HG03103 (cell line): ENCODE data around the gene CNEP1R1.

Experiments
- ATAC-seq: cut with Tn5 transposase; IDR thresholded peaks from one replicate; pipeline ENCODE4 v1.9.1; 2021; ENCODE audit warnings: low read depth; ENCODE audit not compliant: unreplicated experiment

Gene CNEP1R1

DNA sequence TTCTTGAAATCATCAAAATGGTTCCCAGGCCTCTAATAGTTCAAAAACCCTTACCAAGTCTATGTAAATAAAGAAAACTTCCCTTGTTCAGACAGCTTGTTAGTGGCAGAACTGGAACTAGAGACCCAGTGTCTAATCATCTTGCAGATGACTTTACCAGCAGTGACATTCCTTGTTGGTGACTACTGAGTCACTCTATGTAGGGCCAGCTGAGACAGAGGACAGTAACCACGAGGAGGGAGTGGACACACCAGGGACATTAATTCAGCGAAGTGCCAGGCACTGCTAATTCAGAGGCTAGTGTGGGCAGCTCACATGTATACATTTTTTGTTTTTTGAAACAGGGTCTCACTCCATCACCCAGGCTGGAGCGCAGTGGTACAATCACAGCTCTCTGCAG is 34.6 kb downstream of the CNEP1R1 start:
- no peak for ATAC-seq

DNA sequence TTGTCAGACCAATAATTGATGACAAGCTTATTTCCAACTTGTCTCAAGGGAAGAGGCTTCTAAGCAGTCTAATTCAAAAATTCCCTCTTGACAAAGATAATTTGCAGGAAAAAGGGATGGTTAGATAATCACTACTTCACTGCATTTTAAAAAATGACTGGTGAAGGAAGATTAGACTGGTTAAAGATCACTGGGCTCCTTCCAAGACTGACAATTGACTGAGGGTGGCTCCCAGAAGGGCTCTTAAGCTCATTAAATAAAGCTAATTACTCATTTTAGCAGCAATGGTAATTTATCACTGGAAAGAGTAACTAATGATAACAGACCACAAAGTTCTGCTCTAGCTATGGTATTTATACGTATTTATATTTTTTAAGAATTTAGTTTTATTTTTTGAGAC is 36.3 kb downstream of the CNEP1R1 start:
- no peak for ATAC-seq

DNA sequence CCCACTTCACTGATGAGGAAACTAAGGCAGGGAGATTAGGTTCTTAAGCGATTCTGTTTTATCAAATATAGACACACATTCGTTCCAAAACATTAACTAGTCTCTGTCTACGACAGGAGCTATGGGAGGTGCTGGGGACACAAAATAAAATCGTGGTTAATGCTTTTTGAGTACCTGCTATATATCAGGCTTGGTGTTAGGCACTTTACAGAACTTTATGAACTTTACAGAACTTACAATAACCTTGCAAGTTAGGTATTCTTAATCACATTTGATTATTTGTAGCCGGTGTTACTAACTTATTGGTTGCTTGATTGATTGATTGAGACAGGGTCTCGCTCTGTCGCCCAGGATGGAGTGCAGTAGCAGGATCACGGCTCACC is 40.2 kb downstream of the CNEP1R1 start:
- ATAC-seq = no peak

DNA sequence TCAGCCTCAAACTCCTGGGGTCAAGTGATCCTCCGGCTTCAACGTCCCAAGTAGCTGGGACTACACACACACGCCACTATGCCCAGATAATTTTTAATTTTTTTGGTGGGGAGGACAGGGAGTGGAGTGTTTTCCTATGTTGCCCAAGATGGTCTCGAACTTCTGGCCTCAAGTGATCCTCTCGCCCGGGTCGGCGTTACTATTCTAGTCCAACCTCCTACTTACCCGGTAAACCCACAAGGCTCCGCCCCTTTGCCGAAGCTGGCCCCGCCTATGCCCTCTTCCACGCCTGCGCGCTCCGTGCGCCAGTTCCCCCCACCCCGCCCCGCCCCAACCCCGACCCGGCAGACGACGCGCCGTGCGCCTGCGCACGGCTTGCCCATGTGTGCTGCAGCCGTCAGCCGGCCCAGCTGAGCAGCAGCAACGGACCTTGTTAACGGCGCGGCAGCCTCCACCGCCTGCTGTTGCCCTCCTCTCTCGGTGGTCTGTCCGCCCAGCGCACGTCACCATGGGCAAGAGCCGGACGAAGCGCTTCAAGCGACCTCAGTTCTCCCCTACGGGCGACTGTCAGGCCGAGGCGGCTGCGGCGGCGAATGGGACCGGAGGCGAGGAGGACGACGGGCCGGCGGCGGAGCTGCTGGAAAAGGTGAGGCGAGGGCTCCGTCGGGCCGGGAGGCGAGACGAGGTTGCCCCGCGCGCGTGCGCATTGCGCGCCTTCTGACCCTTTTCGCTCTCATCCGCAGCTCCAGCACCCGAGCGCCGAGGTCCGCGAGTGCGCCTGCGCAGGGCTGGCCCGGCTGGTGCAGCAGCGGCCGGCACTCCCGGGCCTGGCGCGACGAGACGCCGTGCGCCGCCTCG is 40.8 kb downstream of the CNEP1R1 start, which contains the start of gene HEATR3:
Gene HEATR3 (plus strand): TSS at position 347 of the 858 bp plus-strand sequence. CDS start 162 bp downstream, at position 509.
- peak; percentile 66 for ATAC-seq

DNA sequence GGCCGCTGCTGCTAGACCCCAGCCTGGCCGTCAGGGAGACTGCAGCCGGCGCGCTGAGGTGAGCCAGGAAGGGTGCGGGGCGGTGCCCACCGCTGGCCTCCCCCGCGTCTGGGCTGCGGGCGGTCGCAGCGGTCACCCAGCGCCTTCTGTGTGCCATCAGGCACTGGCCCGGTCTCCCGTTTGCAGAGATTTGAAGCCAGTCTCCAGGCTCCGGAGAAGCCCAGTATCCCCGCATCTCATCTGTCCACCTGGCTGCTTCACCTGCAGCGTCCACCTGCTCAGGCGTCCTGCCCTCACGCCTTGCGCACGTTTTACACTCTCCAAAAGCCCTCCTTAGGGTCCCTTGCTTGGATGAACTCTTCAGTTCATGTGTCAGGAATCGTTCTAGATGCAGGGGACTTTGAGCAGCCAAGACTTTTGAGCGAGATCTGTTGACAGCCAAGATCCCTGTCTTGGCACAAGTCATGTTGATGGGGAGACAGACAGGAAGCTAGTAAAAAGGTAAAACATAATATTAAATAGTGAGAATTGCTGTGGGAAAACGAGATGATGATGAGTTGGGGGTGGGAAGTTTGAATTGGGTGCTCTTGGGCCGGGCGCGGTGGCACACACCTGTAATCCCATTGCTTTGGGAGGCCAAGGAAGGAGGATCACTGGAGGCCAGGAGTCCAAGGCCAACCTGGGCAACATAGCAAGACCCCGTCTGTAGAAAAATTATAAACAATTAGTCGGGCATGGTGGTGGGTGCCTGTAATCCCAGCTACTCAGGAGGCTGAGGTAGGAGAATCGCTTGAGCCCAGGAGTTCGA is 41.7 kb downstream of the CNEP1R1 start:
- ATAC-seq = no peak

DNA sequence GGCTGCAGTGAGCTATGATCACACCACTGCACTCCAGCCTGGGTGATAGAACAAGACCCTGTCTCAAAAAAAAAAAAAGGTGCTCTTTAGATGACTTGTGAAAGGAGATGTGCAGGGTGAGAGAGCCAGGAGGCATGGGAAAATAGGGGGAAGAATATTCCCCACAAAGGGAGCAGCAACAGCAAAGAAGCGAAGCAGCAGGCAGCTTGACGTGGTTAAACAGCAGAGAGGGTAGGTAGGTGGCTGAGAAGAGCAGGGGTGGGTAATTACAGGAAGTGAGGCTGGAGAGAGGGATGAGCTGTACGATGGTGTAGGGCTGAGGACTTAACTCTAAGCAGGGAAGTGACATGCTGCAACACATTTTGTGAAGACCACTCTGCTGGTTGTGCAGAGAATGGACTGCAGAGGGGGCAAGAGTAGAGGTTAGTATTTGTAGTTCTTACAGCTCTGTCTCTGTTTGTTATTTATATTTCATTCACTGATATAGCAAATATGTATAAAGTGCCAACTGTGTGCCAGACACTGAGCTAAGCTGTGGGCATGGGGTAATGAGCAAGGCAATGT is 42.3 kb downstream of the CNEP1R1 start:
- ATAC-seq = peak; percentile 36

DNA sequence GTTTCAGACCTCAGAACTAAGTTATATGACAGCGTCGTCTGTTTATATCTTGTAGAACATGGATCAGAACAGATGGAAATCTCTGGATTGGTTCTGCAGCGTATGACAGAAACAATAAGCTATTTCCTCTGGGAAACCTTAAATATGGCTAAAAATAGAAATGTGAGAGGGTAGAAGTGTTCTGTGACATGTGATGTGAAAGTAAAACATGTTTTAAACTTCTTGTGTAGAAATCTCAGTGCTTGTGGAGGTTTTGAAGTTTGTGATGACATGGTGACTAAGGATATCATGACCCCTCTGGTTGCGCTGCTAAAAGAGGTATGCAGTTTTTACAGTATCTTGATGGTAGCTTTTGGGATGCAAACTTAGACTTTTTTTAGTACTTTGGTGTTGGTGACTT is 43.5 kb downstream of the CNEP1R1 start:
- no peak for ATAC-seq

DNA sequence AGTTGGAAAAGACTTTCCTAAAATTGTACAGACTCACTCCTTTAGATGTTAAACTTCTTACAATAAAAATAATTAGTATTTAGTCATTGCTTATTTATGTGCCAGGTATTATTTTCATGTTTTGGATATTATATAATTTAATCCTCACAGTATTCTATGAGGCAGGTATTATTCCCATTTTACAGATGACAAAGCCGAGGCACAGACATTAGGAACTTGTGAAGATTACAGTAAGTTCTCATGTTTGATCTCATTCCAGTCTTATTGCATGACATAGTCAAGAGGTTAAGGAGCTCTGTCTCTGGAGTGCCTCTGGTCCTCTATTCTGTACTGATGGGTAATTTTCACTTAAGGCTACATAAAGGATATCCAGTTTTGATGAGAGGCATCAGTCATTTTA is 44.0 kb downstream of the CNEP1R1 start:
- no peak for ATAC-seq

DNA sequence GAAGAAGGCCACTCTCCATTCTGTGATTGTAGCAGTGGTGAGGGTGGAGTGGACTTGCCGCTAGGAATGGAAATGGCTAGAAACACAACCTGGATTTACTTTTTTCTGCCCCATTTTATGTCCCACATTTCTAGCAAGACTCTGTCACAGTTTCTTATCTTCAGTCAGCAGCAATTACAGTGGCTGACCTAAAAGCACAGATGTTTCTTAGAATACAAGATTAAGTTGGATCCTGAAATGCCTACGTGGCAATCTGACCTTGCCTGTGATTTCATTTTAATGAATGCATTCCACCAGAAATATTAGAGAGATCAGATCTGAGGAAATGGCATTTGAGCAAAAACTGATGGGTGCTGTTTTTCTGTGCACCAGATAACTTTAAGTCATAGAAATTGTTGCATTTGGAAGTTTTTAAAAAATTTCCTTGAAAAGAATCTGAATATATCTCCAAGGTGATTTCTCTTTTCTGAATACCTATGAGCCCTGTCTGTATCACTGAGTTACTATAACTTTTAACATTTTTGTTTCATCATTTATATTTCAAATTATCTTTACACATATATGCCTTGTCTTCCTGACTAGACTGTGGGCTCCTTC is 46.1 kb downstream of the CNEP1R1 start:
- ATAC-seq = no peak

DNA sequence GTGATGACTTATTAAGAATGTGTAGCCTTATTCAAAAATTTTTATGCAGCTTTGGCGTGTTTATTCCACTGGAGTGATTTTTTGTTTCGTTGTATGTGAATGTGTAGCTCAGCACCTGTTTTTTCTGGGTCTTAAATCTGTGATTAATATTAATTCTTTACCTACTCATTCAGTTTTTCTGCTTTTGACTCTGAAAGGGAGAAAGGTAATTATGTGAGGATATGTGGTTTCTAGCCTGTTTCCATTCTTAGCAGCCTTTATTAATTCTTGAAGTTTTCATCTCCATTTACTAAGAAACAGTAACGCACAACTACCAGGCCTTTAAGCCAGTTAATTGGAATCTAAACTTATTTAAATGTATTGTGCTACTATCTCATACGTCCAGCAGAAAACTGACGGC is 47.7 kb downstream of the CNEP1R1 start:
- ATAC-seq = no peak

DNA sequence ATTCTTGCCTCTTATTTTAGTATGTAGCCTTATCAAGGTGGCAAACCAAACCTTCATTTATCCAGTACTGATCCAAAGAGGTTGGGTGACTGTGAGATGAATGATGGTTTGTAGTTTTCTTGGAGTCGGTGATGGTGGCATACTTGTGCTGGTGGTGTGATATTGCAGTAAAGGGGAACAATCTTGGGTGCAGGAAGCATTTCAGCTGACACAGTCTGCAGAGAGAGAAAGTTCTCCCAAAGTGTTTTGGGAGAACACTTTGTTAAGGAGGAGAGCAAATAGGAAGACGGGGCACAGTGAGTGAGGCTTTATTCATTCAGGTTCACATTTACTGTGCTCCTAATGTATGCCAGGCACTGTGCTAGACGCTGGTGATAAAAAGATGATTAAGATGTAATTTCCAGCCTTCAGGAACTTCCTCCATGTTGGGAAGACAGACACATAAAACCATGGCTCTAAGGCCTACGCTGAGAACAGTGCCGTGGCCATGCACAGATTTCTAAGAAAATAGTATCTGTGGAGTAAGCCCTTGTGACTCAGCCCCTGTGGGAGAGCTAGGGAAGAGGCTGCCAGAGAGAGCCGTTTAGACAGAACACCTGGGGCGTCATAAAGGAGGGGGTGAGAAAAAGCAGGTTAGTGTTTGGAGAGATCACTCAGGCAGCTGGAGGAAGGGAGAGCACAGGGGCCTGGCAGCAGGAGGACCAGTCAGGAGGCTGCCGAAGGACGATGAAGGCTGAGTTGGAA is 54.5 kb downstream of the CNEP1R1 start:
- ATAC-seq = no peak

DNA sequence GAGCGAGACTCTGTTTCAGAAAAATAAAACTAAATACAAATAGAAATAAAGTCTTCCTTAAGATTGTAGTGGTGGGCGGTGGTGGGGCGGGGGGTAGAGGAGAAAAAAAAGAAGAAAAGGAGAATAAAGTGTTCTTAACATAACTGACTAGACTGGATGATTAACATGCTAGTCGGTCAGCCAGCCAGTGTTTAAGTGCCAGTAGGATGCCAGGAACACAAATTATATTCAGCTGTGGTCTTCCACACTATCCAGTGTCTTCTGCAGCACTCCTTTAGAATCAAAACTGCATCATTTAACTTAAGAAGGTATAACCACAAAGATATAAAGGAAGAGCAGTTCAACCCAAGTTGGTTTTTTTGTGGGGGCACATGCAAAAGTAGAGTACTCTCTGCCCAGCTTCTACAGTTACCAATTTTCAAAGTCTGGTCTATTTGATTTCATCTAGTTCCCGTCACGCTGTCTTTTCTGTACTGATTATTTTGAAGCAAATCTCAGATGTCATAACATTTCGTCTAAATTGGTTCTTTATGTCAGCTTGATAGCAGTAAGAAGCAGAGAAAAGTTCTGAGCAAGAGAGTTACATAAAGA is 56.5 kb downstream of the CNEP1R1 start:
- no peak for ATAC-seq

DNA sequence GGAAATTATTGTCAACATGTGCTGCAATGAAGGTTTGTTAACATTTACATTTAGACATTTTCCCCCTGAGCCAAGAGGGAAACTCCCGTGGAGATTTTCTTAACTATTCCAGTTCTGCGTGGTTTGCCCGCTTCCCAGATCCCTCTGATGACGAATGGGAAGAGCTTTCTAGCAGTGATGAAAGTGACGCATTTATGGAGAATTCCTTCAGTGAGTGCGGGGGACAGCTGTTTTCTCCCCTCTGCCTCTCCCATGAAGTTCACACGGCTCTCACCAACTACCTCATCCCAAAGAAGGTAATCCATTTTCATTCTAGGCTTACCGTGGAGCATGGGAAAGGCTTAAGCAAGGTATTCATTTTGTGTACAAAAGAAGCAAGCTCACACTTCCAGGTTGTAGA is 59.0 kb downstream of the CNEP1R1 start:
- no peak for ATAC-seq

DNA sequence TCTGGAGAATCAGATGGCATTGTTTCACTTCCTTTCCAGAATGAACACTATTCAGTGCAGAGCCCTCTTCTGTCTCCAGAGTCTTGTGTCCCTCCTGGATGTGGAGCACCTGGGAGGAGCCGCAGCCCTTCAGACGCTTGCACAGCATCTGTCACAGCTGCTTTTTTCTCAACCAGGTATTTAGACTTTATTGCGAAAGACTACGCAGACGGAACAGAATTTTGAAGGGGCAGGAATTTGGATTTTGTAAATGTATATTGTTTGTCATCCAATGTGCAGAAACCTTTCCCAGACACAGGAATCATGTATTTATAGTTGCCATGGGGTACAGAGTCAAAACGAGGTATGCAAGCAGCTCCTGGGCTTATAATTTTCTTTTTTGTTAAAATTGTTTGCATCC is 61.2 kb downstream of the CNEP1R1 start:
- no peak for ATAC-seq
